Upper lobe of left lung (tissue), 4 donors: ENCODE results near the gene BTBD9.

Source experiments
- CTCF ChIP-seq, 6 experiments: fragments of 450-650 bp in 4 of 6; fragments of 200-600 bp in 2 of 6; sonication (generic) in 2 of 6; IDR thresholded peaks; one replicate each; pipeline ENCODE4 v1.5.1; 2016 to 2019; ENCODE audit warnings: antibody characterized with exemption in 6 of 6
- POLR2A ChIP-seq, 4 donors: fragments of 450-650 bp; IDR thresholded peaks; one replicate each; pipeline ENCODE4 v1.5.1; 2016 to 2017; ENCODE audit warnings: antibody characterized with exemption in 4 of 4, mild to moderate bottlenecking in 2 of 4

GRCh38 chr6:38192487-38192886, 447.2 kb downstream of the BTBD9 start:
- TF ChIP-seq CTCF (IDR thresholded peaks at IDR 0.05) (no peak), POLR2A (IDR thresholded peaks at IDR 0.05) (no peak)
